Omental fat pad (tissue), 4 donors: ENCODE measurements around the gene SKIDA1. TPM values are rescaled to one million over a fixed set of nuclear protein-coding genes. Genes with fewer than 3 reads are reported as not detected.

Experiments used
- ATAC-seq: fragments of 150-250 bp; one replicate; pipeline ENCODE4 v1.9.1; 2016; ENCODE audit warnings: mild to moderate bottlenecking, moderate library complexity; ENCODE audit not compliant: low FRiP score
- DNase-seq: peaks from one replicate; pipeline ENCODE4 v3.0.0-alpha.2; 2019; ENCODE audit warnings: low spot score
- total RNA-seq, 4 donors: library from RNA; depleted of rRNA; stranded (reverse); fragments of >200 nt; gene quantifications; one replicate each; pipeline ENCODE4 v1.1.0, GENCODE V29; 2016
- TF ChIP-seq, protein P1 (sequence below), 3 donors: fragments of 450-650 bp; IDR thresholded peaks; one replicate each; pipeline ENCODE4 v1.5.1; 2016 to 2017; ENCODE audit warnings: antibody characterized with exemption in 3 of 3, mild to moderate bottlenecking in 3 of 3, moderate library complexity in 2 of 3

The SKIDA1 gene
- total RNA-seq, 4 donors from 2014 or later, result 0.36 to 1.4 (median 0.77) TPM

- peak; percentile 54 for DNase-seq
- peak; percentile 94 for ATAC-seq
- TF ChIP-seq, protein P1, sequence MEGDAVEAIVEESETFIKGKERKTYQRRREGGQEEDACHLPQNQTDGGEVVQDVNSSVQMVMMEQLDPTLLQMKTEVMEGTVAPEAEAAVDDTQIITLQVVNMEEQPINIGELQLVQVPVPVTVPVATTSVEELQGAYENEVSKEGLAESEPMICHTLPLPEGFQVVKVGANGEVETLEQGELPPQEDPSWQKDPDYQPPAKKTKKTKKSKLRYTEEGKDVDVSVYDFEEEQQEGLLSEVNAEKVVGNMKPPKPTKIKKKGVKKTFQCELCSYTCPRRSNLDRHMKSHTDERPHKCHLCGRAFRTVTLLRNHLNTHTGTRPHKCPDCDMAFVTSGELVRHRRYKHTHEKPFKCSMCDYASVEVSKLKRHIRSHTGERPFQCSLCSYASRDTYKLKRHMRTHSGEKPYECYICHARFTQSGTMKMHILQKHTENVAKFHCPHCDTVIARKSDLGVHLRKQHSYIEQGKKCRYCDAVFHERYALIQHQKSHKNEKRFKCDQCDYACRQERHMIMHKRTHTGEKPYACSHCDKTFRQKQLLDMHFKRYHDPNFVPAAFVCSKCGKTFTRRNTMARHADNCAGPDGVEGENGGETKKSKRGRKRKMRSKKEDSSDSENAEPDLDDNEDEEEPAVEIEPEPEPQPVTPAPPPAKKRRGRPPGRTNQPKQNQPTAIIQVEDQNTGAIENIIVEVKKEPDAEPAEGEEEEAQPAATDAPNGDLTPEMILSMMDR (IDR thresholded peaks at IDR 0.05), result no peak
Measured at GRCh38 chr10:21533467-21534279, 8.2 kb upstream of the SKIDA1 start, which contains the start of gene MLLT10. Gene MLLT10 (plus strand): TSS chr10:21534232. CDS start chr10:21534645, 413 bp downstream.

GRCh38 chr10:21532694-21533466 lies 7.4 kb upstream of the SKIDA1 start:
- TF ChIP-seq, protein P1 (IDR thresholded peaks at IDR 0.05), result no peak
- DNase-seq (no peak), ATAC-seq (no peak)

GRCh38 chr10:21531164-21531563 lies 5.7 kb upstream of the SKIDA1 start:
- DNase-seq, result no peak
- TF ChIP-seq, protein P1 (IDR thresholded peaks at IDR 0.05), result no peak
- ATAC-seq, result no peak

- TF ChIP-seq, protein P1 (IDR thresholded peaks at IDR 0.05), result no peak
- DNase-seq (no peak), ATAC-seq (no peak)
Measured at GRCh38 chr10:21530641-21531040, 5.2 kb upstream of the SKIDA1 start.

GRCh38 chr10:21530168-21530567 lies 4.7 kb upstream of the SKIDA1 start:
- ATAC-seq (no peak), DNase-seq (no peak)
- TF ChIP-seq, protein P1 (IDR thresholded peaks at IDR 0.05), result no peak

- TF ChIP-seq, protein P1 (IDR thresholded peaks at IDR 0.05), result no peak
- ATAC-seq (no peak), DNase-seq (no peak)
Measured at GRCh38 chr10:21529032-21529910, 3.8 kb upstream of the SKIDA1 start.
